ENCODE measurements around the gene RYK. TPM values are rescaled to one million over a fixed set of nuclear protein-coding genes. Genes with fewer than 3 reads are reported as not detected.

RYK gene
- total RNA-seq, 4 donors from 2014 or later: 54.3 to 225 (median 138) TPM

DNA sequence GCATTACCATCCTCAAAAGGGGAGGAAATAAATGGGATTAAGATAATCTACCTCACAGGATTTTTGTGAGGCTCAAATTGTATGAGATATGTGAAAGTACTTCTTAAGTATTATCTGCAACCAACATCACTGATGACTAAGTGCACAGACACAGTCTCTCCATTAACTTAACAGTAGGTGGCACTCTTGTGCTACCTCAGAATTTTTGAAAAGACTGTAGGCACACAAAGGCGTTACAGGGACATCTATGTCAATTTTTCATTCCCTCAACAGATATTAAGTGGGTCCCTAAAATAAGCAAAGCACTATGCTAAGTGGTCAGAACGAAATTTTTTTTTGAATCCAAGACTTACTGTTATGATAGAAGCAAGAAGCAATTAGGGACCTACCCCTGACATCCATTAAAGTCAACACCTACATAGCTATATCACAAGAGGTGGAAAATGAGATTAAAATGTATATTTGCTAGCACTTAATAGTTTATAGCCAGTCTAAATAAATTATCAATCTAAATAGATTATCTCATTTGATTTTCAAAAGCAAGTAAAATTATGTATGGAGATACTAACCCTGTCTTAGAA, 52.9 kb downstream of the RYK start:
- intact Hi-C loops (cut with DNase I; ENCODE audit: low total_unique reads): no loop called here
- Histone ChIP-seq H3K9me3 (no peaks in the 10 kb centered on the region), H3K27ac (no peak overlapping the region), H3K36me3 (no peaks in the 10 kb centered on the region), H3K27me3 (no peaks in the 10 kb centered on the region), H3K4me1 (no peaks in the 10 kb centered on the region), H3K4me3 (no peak overlapping the region)
- no peak for DNase-seq
- TF ChIP-seq, protein P1, sequence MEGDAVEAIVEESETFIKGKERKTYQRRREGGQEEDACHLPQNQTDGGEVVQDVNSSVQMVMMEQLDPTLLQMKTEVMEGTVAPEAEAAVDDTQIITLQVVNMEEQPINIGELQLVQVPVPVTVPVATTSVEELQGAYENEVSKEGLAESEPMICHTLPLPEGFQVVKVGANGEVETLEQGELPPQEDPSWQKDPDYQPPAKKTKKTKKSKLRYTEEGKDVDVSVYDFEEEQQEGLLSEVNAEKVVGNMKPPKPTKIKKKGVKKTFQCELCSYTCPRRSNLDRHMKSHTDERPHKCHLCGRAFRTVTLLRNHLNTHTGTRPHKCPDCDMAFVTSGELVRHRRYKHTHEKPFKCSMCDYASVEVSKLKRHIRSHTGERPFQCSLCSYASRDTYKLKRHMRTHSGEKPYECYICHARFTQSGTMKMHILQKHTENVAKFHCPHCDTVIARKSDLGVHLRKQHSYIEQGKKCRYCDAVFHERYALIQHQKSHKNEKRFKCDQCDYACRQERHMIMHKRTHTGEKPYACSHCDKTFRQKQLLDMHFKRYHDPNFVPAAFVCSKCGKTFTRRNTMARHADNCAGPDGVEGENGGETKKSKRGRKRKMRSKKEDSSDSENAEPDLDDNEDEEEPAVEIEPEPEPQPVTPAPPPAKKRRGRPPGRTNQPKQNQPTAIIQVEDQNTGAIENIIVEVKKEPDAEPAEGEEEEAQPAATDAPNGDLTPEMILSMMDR (IDR thresholded peaks at IDR 0.05): peak; percentile 61 to 81 (median 71)
- TF ChIP-seq POLR2A (IDR thresholded peaks at IDR 0.05): no peak

DNA sequence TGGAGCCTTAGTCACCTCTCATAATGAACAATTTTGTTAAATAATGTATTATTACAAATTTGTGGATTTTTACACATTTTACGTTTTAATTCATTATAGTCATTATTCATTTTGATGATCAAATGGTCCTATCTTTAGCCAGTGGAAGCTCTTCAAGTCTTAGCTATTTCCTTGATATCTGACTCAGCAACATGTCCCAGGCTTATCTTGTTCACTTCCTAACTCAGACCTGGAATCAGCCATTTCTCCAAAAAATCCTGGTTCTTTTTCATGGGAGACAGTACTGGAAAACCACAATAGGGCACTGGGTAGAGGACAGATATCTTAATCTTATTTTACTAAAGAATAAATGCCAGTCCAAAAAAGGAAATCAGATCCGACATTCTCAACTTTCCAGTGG, 56.4 kb downstream of the RYK start:
- Histone ChIP-seq H3K9me3 (no peaks in the 10 kb centered on the region), H3K4me1 (no peaks in the 10 kb centered on the region), H3K27ac (no peak overlapping the region), H3K4me3 (no peak overlapping the region), H3K27me3 (no peaks in the 10 kb centered on the region), H3K36me3 (no peaks in the 10 kb centered on the region)
- DNase-seq: no peak
- intact Hi-C loops (cut with DNase I; ENCODE audit: low total_unique reads): no loop called here
- TF ChIP-seq, protein P1 (IDR thresholded peaks at IDR 0.05): no peak
- no peak for TF ChIP-seq POLR2A (IDR thresholded peaks at IDR 0.05)

DNA sequence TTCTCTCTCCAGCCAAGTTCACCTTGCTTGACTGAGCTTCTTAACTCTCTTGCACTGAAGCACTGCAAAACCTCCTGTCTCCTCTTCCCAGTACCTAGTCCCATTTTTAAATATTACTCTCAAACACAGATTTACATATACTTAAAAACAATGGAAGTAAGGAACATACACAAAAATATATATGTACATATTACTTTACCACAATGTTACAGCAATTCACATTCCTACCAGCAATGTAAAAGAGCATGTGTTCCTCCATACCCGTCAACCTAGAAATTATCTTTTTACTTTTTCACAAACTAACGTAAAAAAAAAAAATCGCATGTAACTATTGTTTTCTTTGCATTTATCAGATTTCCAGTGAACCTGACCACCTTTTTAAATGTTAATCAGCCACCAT, 60.4 kb downstream of the RYK start:
- no peak overlapping the region for H3K27ac ChIP-seq
- H3K4me1 ChIP-seq: no peaks in the 10 kb centered on the region
- no peak overlapping the region for H3K4me3 ChIP-seq
- intact Hi-C loops (cut with DNase I; ENCODE audit: low total_unique reads): no loop called here
- TF ChIP-seq, protein P1 (IDR thresholded peaks at IDR 0.05): no peak
- TF ChIP-seq POLR2A (IDR thresholded peaks at IDR 0.05): no peak
- no peaks in the 10 kb centered on the region for H3K36me3 ChIP-seq
- no peaks in the 10 kb centered on the region for H3K27me3 ChIP-seq
- no peaks in the 10 kb centered on the region for H3K9me3 ChIP-seq
- DNase-seq: no peak

DNA sequence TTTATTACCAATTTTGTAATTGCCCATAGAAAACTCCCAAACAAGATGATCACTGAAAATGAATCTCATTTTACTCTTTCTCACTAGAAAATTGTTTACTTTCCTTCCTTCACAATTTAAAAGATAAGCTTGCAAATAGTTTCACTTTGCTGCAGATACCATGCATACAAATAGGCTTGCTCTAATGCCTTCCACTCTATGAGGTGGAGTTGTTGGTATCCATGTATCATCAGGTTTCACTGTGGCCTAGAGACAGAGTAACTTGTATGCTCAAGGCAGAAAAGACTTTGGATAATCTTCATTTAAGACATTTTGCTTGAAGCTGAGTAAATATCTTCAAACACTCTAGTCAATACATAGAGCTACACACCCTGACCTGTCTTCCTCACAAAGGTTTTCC, 60.8 kb downstream of the RYK start:
- H3K36me3 ChIP-seq: no peaks in the 10 kb centered on the region
- H3K27me3 ChIP-seq: no peaks in the 10 kb centered on the region
- H3K9me3 ChIP-seq: no peaks in the 10 kb centered on the region
- no peaks in the 10 kb centered on the region for H3K4me1 ChIP-seq
- no peak overlapping the region for H3K4me3 ChIP-seq
- intact Hi-C loops (cut with DNase I; ENCODE audit: low total_unique reads): no loop called here
- no peak overlapping the region for H3K27ac ChIP-seq
- DNase-seq: no peak
- TF ChIP-seq POLR2A (IDR thresholded peaks at IDR 0.05): no peak
- TF ChIP-seq, protein P1 (IDR thresholded peaks at IDR 0.05): no peak

DNA sequence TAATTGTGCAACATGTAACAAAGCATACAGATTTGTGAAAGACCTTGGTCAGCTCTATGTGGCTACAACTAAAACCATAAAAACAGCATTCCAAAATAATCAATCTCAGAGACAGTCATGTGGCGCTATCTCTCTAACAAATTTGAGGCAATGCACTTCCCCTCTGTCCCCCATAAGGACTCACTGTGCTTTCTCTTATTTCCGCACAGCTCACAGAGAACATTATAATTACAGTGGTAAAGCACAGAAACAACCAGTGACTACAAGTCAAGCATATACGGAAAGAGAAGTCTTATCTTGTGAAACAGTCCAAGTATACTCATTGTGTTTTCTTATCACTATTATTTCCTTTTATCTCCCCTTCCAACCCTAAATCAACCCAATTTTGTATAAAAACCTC, 64.3 kb downstream of the RYK start:
- intact Hi-C loops (cut with DNase I; ENCODE audit: low total_unique reads): no loop called here
- DNase-seq: no peak
- no peak overlapping the region for H3K4me3 ChIP-seq
- no peaks in the 10 kb centered on the region for H3K4me1 ChIP-seq
- H3K36me3 ChIP-seq: no peaks in the 10 kb centered on the region
- TF ChIP-seq, protein P1 (IDR thresholded peaks at IDR 0.05): no peak
- no peak for TF ChIP-seq POLR2A (IDR thresholded peaks at IDR 0.05)
- H3K27me3 ChIP-seq: no peaks in the 10 kb centered on the region
- no peaks in the 10 kb centered on the region for H3K9me3 ChIP-seq
- H3K27ac ChIP-seq: peak overlapping the region in 1 of 2 donors; percentile 21
